Liver (tissue), 9 donors: ENCODE measurements around the gene DCT. TPM values are rescaled to one million over a fixed set of nuclear protein-coding genes. Genes with fewer than 3 reads are reported as not detected.

ENCODE experiments used
- DNase-seq: peaks from one replicate; pipeline ENCODE4 v3.0.0-alpha.2; 2017; ENCODE audit warnings: low spot score
- H3K27ac ChIP-seq, 2 donors: one replicate each; pipeline ENCODE4 v1.7.0; 2013; ENCODE audit warnings: inconsistent platforms in 2 of 2, low read length in 2 of 2, control low read depth in 1 of 2, low read depth in 1 of 2, mild to moderate bottlenecking in 1 of 2
- H3K27me3 ChIP-seq, 4 donors: one replicate each; pipeline versions ENCODE4 v1.6.1 to v1.7.0; 2013; ENCODE audit warnings: low read length in 3 of 4, inconsistent platforms in 1 of 4, mild to moderate bottlenecking in 1 of 4, moderate library complexity in 1 of 4; ENCODE audit not compliant: control insufficient read depth in 4 of 4, insufficient read depth in 4 of 4
- H3K36me3 ChIP-seq, 4 donors: one replicate each; pipeline versions ENCODE4 v1.6.1 to v1.7.0; 2013; ENCODE audit warnings: low read length in 3 of 4, mild to moderate bottlenecking in 3 of 4, low read depth in 1 of 4, moderate library complexity in 1 of 4; ENCODE audit not compliant: control insufficient read depth in 4 of 4, insufficient read depth in 3 of 4
- H3K4me1 ChIP-seq, 4 donors: one replicate each; pipeline versions ENCODE4 v1.6.1 to v1.7.0; 2013; ENCODE audit warnings: low read length in 3 of 4, mild to moderate bottlenecking in 3 of 4, moderate library complexity in 1 of 4; ENCODE audit not compliant: control insufficient read depth in 4 of 4, insufficient read depth in 4 of 4
- H3K4me3 ChIP-seq, 3 donors: one replicate each; pipeline versions ENCODE4 v1.6.1 to v1.7.0; 2013; ENCODE audit warnings: low read length in 3 of 3, control low read depth in 1 of 3, low read depth in 1 of 3, mild to moderate bottlenecking in 1 of 3
- H3K9ac ChIP-seq, 2 donors: one replicate each; pipeline ENCODE4 v1.7.0; 2013; ENCODE audit warnings: low read length in 2 of 2, mild to moderate bottlenecking in 2 of 2, moderate library complexity in 2 of 2, control low read depth in 1 of 2, low read depth in 1 of 2
- H3K9me3 ChIP-seq, 4 donors: one replicate each; pipeline versions ENCODE4 v1.6.1 to v1.7.0; 2013; ENCODE audit warnings: low read length in 3 of 4; ENCODE audit not compliant: control insufficient read depth in 4 of 4
- EGR1 ChIP-seq, 2 donors: IDR thresholded peaks; 2 replicates each; pipeline ENCODE4 v1.6.1; 2016 to 2018; ENCODE audit warnings: antibody characterized with exemption in 2 of 2, low read depth in 2 of 2
- FOXA1 ChIP-seq: IDR thresholded peaks from 2 replicates; pipeline ENCODE4 v1.6.1; 2016; ENCODE audit warnings: antibody characterized with exemption
- FOXA2 ChIP-seq: IDR thresholded peaks from 2 replicates; pipeline ENCODE4 v1.6.1; 2016; ENCODE audit warnings: antibody characterized with exemption
- GABPA ChIP-seq, 2 donors: IDR thresholded peaks in 1 of 2; conservative IDR thresholded peaks in 1 of 2; 2 replicates each; pipeline ENCODE4 v1.6.1; 2016; ENCODE audit warnings: antibody characterized with exemption in 2 of 2, mild to moderate bottlenecking in 1 of 2, moderate library complexity in 1 of 2
- HNF4A ChIP-seq, 2 donors: conservative IDR thresholded peaks; 2 replicates each; pipeline ENCODE4 v1.6.1; 2016; ENCODE audit warnings: antibody characterized with exemption in 2 of 2, mild to moderate bottlenecking in 2 of 2
- HNF4G ChIP-seq: IDR thresholded peaks from 2 replicates; pipeline ENCODE4 v1.6.1; 2016; ENCODE audit warnings: antibody characterized with exemption
- JUND ChIP-seq, 2 donors: IDR thresholded peaks; 2 replicates each; pipeline ENCODE4 v1.6.1; 2016; ENCODE audit warnings: antibody characterized with exemption in 2 of 2
- NR2F2 ChIP-seq: IDR thresholded peaks from 2 replicates; pipeline ENCODE4 v1.6.1; 2016; ENCODE audit warnings: antibody characterized with exemption
- RAD21 ChIP-seq, 2 donors: IDR thresholded peaks; 2 replicates each; pipeline ENCODE4 v1.6.1; 2016; ENCODE audit warnings: antibody characterized with exemption in 2 of 2, mild to moderate bottlenecking in 2 of 2
- RXRA ChIP-seq, 2 donors: IDR thresholded peaks; 2 replicates each; pipeline ENCODE4 v1.6.1; 2017 to 2018; ENCODE audit warnings: antibody characterized with exemption in 2 of 2, mild to moderate bottlenecking in 1 of 2
- SP1 ChIP-seq: IDR thresholded peaks from 2 replicates; pipeline ENCODE4 v1.6.1; 2018; ENCODE audit warnings: antibody characterized with exemption, mild to moderate bottlenecking
- TAF1 ChIP-seq: conservative IDR thresholded peaks from 2 replicates; pipeline ENCODE4 v1.6.1; 2016; ENCODE audit warnings: antibody characterized with exemption, mild to moderate bottlenecking
- YY1 ChIP-seq: IDR thresholded peaks from 2 replicates; pipeline ENCODE4 v1.6.1; 2016; ENCODE audit warnings: antibody characterized with exemption, mild to moderate bottlenecking
- WGBS: extraction: QIAGEN DNeasy Blood & Tissue Kit; methylation state at CpG from one replicate; pipeline ENCODE4 v1.1.7; 2013; 5-methylcytosine and 5-hydroxymethylcytosine counted together
- polyA plus RNA-seq, 2 donors: library from polyadenylated mRNA; stranded (reverse) in 1 of 2; unstranded in 1 of 2; fragments of 200-250 nt in 1 of 2; fragments of >200 nt in 1 of 2; fragmentation: Nextera tagmentation in 1 of 2; extraction: Ambion mirVana in 1 of 2; gene quantifications; one replicate each; pipeline versions ENCODE4 v1.2.1 to v1.2.3, GENCODE V29; 2013 to 2015
- total RNA-seq, 2 donors: library from RNA; depleted of rRNA; stranded (reverse); fragments of >200 nt; gene quantifications; one replicate each; pipeline ENCODE4 v1.2.3, GENCODE V29; 2014
- TF ChIP-seq, protein P1 (sequence below): fragments of 150-350 bp; IDR thresholded peaks from 2 replicates; pipeline ENCODE4 v1.5.1; 2017; ENCODE audit warnings: improper control_type of control experiment, low read depth, low read length; ENCODE audit not compliant: missing input control
- TF ChIP-seq, protein P2 (sequence below): IDR thresholded peaks from 2 replicates; pipeline ENCODE4 v1.6.1; 2016; ENCODE audit warnings: antibody characterized with exemption
- TF ChIP-seq, protein P3 (sequence below): IDR thresholded peaks from 2 replicates; pipeline ENCODE4 v1.6.1; 2016; ENCODE audit warnings: antibody characterized with exemption, mild to moderate bottlenecking
- TF ChIP-seq, protein P4 (sequence below): IDR thresholded peaks from 2 replicates; pipeline ENCODE4 v1.6.1; 2016; ENCODE audit warnings: antibody characterized with exemption
- TF ChIP-seq, protein P5 (sequence below): IDR thresholded peaks from 2 replicates; pipeline ENCODE4 v1.6.1; 2016; ENCODE audit warnings: antibody characterized with exemption
- donor health status: healthy.
- donor health status: healthy.
- donor health status: healthy.
- donor health status: healthy.
- donor health status: healthy.

Gene DCT
- total and polyA plus RNA-seq, 4 donors = 0.08 to 0.19 TPM; not detected in 2

DNA sequence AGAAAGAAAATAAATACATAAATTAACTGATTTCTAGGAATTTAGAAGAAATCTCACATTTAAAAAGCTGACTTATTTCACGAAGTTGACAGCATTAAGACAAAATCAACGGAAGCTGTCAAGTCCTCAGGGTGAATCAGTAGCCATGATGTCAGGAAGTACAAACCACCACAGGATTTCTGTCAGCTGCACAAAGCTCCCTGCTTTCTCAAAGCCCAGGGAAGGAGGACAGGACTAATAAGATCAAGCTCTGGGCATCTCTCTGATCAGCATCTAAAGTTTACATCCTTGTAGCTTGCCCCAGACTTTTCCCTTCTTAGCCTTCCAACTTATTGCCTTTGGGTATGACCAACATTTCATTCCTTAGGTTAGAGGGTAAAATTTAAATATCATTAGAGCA is 9.4 kb downstream of the DCT start:
- H3K9me3 ChIP-seq = no peaks in the 10 kb centered on the region
- H3K4me3 ChIP-seq = no peak overlapping the region
- no peak overlapping the region for H3K27ac ChIP-seq
- no peak overlapping the region for H3K9ac ChIP-seq
- DNase-seq = no peak
- TF ChIP-seq RXRA (IDR thresholded peaks at IDR 0.05) (no peak), FOXA2 (no peak), GABPA (IDR thresholded peaks at IDR 0.05 in 1 of 2, conservative IDR thresholded peaks at IDR 0.05 in 1 of 2) (no peak), SP1 (no peak), FOXA1 (no peak), HNF4G (no peak), YY1 (no peak), RAD21 (IDR thresholded peaks at IDR 0.05) (no peak), TAF1 (no peak), JUND (IDR thresholded peaks at IDR 0.05) (no peak), NR2F2 (no peak), HNF4A (conservative IDR thresholded peaks at IDR 0.05) (no peak), EGR1 (IDR thresholded peaks at IDR 0.05; ENCODE audit: low read depth in 2 of 2) (no peak)
- TF ChIP-seq, protein P1, sequence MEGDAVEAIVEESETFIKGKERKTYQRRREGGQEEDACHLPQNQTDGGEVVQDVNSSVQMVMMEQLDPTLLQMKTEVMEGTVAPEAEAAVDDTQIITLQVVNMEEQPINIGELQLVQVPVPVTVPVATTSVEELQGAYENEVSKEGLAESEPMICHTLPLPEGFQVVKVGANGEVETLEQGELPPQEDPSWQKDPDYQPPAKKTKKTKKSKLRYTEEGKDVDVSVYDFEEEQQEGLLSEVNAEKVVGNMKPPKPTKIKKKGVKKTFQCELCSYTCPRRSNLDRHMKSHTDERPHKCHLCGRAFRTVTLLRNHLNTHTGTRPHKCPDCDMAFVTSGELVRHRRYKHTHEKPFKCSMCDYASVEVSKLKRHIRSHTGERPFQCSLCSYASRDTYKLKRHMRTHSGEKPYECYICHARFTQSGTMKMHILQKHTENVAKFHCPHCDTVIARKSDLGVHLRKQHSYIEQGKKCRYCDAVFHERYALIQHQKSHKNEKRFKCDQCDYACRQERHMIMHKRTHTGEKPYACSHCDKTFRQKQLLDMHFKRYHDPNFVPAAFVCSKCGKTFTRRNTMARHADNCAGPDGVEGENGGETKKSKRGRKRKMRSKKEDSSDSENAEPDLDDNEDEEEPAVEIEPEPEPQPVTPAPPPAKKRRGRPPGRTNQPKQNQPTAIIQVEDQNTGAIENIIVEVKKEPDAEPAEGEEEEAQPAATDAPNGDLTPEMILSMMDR = no peak
- TF ChIP-seq, protein P2, sequence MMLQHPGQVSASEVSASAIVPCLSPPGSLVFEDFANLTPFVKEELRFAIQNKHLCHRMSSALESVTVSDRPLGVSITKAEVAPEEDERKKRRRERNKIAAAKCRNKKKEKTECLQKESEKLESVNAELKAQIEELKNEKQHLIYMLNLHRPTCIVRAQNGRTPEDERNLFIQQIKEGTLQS = no peak
- TF ChIP-seq, protein P3, sequence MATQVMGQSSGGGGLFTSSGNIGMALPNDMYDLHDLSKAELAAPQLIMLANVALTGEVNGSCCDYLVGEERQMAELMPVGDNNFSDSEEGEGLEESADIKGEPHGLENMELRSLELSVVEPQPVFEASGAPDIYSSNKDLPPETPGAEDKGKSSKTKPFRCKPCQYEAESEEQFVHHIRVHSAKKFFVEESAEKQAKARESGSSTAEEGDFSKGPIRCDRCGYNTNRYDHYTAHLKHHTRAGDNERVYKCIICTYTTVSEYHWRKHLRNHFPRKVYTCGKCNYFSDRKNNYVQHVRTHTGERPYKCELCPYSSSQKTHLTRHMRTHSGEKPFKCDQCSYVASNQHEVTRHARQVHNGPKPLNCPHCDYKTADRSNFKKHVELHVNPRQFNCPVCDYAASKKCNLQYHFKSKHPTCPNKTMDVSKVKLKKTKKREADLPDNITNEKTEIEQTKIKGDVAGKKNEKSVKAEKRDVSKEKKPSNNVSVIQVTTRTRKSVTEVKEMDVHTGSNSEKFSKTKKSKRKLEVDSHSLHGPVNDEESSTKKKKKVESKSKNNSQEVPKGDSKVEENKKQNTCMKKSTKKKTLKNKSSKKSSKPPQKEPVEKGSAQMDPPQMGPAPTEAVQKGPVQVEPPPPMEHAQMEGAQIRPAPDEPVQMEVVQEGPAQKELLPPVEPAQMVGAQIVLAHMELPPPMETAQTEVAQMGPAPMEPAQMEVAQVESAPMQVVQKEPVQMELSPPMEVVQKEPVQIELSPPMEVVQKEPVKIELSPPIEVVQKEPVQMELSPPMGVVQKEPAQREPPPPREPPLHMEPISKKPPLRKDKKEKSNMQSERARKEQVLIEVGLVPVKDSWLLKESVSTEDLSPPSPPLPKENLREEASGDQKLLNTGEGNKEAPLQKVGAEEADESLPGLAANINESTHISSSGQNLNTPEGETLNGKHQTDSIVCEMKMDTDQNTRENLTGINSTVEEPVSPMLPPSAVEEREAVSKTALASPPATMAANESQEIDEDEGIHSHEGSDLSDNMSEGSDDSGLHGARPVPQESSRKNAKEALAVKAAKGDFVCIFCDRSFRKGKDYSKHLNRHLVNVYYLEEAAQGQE = no peak
- TF ChIP-seq, protein P4, sequence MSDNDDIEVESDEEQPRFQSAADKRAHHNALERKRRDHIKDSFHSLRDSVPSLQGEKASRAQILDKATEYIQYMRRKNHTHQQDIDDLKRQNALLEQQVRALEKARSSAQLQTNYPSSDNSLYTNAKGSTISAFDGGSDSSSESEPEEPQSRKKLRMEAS = no peak
- TF ChIP-seq, protein P5, sequence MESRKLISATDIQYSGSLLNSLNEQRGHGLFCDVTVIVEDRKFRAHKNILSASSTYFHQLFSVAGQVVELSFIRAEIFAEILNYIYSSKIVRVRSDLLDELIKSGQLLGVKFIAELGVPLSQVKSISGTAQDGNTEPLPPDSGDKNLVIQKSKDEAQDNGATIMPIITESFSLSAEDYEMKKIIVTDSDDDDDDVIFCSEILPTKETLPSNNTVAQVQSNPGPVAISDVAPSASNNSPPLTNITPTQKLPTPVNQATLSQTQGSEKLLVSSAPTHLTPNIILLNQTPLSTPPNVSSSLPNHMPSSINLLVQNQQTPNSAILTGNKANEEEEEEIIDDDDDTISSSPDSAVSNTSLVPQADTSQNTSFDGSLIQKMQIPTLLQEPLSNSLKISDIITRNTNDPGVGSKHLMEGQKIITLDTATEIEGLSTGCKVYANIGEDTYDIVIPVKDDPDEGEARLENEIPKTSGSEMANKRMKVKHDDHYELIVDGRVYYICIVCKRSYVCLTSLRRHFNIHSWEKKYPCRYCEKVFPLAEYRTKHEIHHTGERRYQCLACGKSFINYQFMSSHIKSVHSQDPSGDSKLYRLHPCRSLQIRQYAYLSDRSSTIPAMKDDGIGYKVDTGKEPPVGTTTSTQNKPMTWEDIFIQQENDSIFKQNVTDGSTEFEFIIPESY = no peak
- 96% methylated on average over 2 of the region's 2 CpGs for WGBS
- H3K27me3 ChIP-seq = no peaks in the 10 kb centered on the region
- no peaks in the 10 kb centered on the region for H3K36me3 ChIP-seq
- peaks cover 0 to 4% (median 0%) of the 10 kb centered on the region in 4 donors for H3K4me1 ChIP-seq
